Measurements from ENCODE around the gene IQCE. TPM values are rescaled to one million over a fixed set of nuclear protein-coding genes. Genes with fewer than 3 reads are reported as not detected.
A peak's percentile ranks its signal among the peaks of the same experiment; 100 is the strongest.

Gene IQCE
- total RNA-seq, 1 donor from 2014 or later: 12.1 TPM

DNA sequence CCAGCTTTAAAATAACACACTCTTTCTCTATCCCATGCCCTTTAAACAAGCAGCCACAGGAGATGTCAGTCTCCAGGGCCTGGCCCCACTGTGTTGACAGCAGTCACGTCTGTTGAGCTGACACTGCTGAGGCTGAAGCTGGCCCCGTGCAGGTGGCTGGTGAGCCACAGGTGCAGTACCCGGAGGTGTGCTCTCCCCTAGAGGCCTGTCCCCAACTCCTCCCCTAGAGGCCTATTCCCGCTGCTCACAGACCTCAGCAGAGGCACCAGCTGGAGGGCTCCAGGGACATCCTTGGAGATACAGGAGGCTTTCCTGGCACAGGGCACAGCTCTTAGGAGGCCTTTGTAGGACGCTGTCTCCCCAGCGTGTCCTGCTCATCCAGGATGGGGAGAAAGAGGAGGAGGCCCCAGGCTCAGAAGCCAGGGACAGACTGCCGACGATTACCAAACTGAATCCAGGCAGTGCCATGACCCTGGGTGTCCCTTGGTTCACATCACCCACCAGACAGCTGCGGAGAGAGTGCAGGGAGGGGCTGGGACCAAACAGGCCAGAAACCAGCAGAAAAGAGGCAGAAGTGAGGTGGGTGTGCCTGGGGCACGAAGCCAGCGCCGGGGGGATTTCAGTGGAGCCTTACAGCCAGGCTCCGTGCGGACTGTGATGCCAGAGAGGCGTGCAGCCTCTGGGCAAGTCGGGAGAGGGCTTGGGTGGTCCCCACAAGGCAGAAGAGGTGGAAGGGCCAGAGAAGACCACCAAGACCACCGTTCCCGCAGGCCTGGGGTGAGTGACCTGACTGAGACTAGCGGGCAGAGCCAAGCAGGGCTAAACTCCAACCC, 54.5 kb downstream of the IQCE start:
- DNase-seq (ENCODE audit: low read depth): no peak

GRCh38 chr7:2613931-2614600, 55.3 kb downstream of the IQCE start:
- DNase-seq (ENCODE audit: low read depth): peak; percentile 76

GRCh38 chr7:2614631-2615330, 56.0 kb downstream of the IQCE start:
- no peak for DNase-seq (ENCODE audit: low read depth)

DNA sequence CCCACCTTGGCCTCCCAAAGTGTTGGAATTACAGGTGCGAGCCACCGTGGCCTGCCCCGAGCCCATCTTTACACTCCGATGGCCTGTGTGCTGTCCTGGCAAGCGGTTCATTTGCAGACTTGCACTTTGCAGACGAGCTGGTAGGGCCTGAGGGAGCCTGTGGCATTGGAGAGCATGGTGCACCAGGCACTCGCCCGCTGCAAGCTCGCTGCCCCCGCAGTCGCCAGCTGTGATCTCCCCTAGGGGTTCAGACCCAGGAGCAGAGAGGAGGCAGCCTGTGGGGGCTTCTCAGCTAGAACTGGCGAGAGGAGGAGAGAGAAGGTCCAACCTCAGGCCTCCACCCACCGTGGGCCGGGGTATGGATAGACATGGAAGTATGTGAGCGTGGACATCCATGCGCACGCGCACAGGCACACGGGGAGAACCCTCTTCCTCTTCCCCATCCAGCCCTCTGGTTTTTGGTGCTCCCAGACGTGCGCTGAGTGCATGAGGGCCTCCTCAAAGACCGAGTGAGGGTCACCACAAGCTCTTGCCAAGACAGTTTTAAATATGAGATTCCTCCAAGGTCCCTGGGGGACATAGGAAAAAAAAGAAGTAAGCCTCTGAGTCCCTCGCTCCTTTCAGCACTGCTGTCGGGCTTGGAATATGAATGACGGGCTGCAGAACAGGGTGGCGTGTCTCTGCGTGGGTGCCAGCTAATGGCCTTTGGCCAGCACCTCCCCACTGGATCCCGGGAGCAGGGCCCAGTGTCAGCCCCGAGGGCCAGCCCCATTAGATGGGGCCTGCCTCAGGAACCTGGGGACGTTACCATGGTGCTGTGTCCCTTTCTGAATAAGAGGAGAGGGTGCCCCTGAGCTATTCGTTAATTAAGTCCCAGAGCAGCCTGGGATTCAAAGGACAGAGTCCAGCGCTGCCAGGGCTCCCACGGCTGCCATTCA, 57.9 kb downstream of the IQCE start:
- DNase-seq (ENCODE audit: low read depth): no peak

DNA sequence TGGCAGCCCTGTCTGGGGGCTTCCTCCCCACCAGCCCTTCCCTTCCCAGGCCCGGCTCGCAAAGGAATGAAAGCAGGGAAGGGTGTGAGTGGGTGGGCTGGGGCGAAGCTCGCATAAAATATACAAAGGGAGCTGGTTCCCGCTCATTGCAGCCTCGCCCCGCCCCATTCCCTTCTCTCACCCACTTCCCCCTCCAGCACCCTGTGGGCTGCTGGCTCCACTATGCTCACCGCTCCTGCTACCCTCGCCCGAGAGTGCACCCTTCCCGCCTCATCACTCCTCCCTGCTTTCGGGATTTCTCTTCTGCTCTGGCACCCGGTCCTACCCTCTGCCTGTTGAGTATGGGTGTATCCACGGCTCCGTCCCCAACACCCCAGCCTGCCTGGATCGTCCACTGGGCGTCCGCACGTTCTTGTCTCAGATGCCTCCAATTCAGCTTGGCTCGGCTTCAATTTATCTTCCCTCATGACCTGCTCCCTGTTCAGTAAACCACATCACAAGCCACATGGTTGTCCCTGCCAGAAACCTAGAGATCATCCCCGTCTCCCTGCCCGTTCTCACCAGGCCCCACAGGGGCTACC, 58.6 kb downstream of the IQCE start:
- no peak for DNase-seq (ENCODE audit: low read depth)

DNA sequence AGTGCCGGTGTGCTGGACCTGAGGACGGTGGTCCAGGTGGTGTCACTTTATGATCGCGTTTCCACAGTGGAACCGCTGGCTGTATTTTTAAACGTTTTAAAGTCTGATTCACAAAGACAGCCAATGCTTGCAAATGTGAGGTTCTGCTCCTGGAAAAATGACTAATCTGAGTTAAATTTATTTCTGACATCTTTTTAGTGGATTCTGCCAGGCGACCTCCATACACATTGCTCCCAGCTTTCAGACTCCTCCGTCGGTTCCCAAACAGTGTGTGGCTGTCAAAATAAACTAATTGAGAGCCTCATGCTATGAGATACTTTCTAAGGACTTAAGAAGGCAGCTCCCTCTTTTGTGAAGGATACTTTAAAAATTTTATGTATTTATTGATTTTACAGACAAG, 60.3 kb downstream of the IQCE start:
- DNase-seq (ENCODE audit: low read depth): no peak

DNA sequence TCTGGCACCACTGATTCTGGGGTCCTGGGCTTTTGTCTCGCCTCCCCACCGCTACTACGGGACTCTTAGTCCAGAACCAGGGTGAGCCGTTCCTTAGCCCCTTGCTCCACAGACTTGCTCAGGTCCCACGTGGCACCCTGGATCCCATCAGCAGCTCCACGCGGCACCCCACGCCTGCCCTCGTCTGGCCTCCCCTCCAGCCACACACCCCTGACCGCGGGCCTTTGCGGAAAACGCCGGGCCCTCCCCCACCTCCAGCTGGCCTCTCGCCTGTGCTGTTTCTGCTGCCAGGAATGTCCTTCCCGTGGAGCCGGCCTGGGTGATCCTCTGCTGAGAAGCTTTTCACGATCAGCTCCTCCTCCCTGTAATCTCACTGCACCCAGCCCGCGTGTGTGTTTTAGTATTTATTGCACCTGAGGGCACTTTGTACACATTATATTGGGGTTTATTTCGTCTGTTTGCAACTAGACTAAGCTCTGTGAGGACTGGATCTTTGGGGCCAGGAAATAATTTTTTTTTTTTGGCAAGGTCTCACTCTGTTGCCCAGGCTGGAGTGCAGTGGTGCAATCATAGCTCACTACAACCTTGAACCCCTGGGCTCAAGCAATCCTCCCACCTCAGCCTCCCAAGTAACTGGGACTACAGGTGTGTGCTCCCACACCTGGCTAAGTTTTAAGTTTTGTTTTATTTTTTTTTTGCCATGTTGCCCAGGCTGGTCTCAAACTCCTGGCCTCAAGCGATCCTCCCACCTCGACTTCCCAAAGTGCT, 62.5 kb downstream of the IQCE start:
- DNase-seq (ENCODE audit: low read depth): peak; percentile 64

- no peak for DNase-seq (ENCODE audit: low read depth)
Measured at GRCh38 chr7:2621948-2622640, 63.3 kb downstream of the IQCE start.

DNA sequence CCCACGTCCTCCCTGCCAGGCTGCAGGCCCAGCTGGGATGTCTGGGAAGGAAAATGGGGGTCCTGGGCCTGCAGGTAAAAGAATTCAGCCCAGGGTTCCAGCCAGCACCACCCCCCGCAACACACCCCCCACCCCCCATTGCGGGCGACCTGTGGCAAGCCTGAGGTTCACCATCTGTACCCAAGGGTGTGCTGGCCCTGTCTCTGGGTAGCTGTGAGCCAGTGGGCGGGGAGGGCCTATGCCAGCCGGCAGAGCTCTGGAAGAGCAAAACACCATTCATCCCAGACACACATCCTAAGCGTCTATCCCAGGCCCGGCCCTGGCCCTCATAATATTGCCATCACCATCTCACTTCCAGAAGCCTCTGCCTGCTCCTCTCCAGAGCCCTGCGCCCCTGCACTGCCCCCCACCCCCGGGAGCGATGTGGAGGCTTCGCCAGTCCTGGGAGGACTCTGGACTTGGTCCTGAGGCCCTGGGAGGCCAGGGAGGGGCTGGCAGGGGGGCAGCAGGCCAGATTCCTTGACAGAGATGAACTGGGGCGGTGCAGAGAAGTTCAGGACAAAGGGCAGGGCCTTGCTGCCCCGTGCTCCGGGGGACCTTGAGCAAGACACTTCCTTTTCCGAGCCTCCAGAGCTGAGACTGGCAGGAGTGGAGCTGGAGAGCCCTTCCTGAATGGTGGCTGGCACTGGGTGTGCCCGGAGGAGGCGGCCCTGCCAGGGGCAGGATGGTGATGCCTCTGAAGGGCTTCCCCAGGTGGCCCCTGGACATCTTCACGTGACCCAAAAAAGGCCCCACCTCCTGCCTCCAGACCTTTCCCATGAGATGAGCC, 64.3 kb downstream of the IQCE start:
- no peak for DNase-seq (ENCODE audit: low read depth)

DNA sequence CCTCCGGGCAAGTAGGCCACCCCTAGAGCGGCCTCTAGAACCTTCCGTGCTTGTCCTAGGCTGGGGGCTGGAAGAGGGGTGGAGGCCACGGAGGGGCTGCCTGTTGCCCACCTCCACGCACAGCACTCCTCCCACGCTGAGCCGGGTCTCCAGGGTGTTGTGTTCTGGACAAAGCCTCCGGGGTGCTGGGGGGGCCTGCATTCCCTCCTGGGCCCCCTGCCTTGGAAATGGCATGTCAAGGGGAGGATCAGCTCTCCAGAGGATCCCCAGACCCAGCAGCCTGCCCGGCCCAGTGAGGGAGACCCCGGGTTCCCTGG, 64.9 kb downstream of the IQCE start:
- no peak for DNase-seq (ENCODE audit: low read depth)

DNA sequence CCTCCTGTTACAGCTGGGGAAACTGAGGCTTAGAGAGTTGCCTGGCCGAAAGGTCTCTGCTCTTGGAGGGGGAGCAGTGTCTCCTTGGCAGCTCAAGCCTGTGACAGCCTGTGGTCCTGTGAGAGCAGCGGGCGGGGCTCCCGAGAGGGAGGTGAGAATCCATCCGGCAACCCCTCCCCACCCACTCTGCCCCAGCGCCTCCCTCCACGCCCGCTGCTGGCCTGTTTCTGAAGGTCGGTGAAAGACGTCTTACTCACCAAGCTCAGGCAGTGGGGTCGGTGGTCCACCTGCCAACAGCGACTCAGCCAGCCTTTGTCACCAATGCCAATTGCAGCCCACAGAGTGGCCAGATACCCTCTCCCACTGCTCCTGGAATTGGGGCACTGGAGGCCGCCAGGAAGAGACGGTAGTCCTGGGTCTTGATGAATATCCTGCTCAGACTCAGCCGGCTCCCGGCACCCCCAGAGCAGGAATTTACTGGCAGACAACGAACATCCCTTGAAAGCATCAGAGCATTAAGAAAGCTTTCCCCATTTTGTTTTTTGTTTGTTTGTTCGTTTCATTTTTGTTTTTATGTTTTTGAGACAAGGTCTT, 65.6 kb downstream of the IQCE start:
- DNase-seq (ENCODE audit: low read depth): no peak

- no peak for DNase-seq (ENCODE audit: low read depth)
Measured at GRCh38 chr7:2626498-2627117, 67.8 kb downstream of the IQCE start.

- no peak for DNase-seq (ENCODE audit: low read depth)
Measured at GRCh38 chr7:2627258-2628129, 68.7 kb downstream of the IQCE start.

GRCh38 chr7:2628130-2628482, 69.3 kb downstream of the IQCE start:
- no peak for DNase-seq (ENCODE audit: low read depth)

DNA sequence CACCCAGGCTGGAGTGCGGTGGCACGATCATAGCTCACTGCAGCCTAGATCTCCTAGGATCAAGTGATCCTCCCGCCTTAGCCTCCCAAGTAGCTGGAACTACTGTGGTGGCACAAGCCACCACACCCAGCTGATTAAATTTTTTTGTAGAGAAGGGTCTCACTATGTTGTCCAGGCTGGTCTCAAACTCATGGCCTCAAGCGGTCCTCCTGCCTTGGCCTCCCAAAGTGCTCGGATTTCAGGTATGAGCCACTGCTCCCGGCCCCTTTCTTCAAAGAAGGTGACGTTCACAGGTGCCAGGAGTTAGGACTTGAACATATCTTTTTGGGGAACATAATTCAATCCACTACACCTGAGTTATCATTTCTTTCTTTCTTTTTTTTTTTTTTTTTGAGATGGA, 70.1 kb downstream of the IQCE start:
- no peak for DNase-seq (ENCODE audit: low read depth)

DNA sequence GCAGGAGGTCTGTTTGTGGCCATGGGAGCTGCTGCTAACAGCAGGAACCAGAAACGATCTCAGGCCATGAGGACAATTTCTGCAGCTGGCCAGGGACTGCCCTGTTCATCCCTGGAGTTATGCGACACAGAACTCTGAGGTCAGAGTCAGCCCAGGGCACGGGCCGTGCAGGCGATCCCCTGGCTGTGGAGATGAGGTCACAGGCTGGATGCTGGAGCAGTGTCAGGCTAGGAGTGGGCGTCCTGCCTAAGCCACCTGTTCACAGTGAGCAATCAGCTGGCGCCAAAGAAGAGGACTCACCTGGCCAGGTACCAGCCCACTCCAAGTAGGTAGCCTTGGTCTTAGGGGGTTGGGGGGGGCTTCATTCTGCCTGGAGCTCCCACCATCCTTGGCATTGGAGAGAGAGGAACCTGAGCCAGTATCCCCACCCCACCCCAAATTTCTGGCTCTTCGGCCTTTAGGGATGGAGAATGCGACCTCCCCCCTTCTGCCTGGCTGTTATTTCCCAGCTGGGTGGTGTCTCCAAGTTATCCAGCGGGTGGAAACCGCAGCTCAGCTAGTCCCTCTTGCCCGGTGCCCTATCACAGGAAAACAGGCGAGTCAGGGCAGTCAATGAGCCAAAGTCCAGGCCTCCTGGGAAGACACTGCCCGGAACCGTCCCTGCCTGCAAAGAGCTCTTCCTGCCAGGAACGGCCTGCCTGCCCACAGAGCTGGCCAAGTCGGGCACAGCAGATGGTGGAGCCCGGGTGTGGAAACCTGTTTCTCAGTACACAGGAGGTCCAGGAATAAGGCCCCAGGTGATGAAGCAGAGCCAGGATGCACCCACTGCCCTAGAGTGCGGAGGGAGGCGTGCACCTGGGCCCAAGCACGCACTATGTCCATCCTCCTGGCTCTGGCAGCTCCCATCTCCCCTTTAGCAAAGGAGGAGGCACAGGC, 71.2 kb downstream of the IQCE start:
- DNase-seq (ENCODE audit: low read depth): peak; percentile 91
